CD4-positive, alpha-beta T cell treated with Interleukin-15 for 4 hours (primary cell): ENCODE measurements around the gene GABRG3.

Source experiments
- DNase-seq: peaks from one replicate; pipeline ENCODE4 v3.0.0-alpha.2; 2020; ENCODE audit warnings: low spot score

Gene GABRG3

GRCh38 chr15:27249046-27249759 lies 278.2 kb downstream of the GABRG3 start:
- DNase-seq = no peak

GRCh38 chr15:27249760-27250109 lies 278.8 kb downstream of the GABRG3 start:
- DNase-seq = no peak

DNA sequence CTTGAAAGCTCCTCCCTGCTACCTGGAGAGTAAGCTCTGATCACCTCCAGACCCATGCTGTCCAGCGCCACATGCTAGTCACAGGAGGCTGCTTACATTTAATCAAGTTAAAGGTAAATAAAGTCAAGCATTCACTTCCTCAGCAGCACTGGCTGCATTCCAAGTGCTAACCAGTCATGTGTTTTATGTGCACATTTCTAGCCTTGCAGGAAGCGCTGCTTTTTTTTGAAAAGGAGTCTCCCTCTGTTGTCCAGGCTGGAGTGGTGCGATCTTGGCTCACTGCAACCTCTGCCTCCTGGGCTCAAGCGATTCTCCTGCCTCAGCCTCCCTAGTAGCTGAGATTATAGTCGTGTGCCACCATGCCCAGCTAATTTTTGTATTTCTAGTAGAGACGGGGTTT lies 279.2 kb downstream of the GABRG3 start:
- DNase-seq = no peak

- DNase-seq = no peak
These were observed 283.1 kb downstream of the GABRG3 start for GRCh38 chr15:27254055-27254454.

DNA sequence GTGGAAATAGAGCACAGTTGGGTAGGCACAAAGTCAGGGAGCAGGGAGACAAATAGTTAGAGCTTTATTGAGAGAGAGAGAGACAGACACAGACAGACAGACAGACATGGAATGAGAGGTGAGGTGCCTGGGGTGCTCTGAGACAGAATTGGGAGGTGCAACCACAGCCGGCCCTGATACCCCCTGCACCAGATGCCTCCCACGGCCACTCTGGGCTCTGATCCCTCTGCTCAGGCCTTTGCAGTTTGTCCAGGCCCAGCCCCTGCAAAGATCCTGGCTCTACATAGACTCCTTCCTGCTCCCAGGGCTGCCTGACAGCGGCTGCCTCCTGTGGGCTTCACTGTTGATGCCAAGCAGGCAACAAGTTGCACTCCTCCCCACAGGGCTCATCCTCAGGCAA lies 283.8 kb downstream of the GABRG3 start:
- DNase-seq = no peak

- DNase-seq = no peak
These were observed 285.5 kb downstream of the GABRG3 start for GRCh38 chr15:27256446-27256845.

GRCh38 chr15:27258287-27258686 lies 287.3 kb downstream of the GABRG3 start:
- no peak for DNase-seq

- DNase-seq = no peak
These were observed 289.5 kb downstream of the GABRG3 start for GRCh38 chr15:27260523-27260922.

- no peak for DNase-seq
These were observed 297.9 kb downstream of the GABRG3 start for GRCh38 chr15:27268923-27269322.

GRCh38 chr15:27271258-27271657 lies 300.3 kb downstream of the GABRG3 start:
- no peak for DNase-seq

DNA sequence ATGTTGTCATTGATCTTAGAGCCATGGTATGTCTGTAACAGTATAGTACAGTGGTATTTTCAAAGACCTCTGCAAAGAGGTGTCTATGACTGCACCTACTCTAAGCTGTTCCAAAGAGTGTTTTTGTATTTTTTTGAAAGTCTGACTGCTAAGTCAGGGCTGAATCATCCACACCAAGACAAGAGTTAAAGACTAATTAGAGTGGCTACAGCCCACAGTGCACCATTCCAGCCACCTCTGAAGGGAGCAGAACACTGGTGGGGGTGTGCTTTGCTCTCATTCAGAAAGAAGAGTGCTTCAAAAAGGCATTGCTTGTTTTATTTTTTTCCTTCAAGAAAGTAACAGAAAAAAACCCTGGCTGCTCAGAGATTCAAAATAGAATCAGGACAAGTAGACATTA lies 301.4 kb downstream of the GABRG3 start:
- no peak for DNase-seq

- no peak for DNase-seq
These were observed 302.5 kb downstream of the GABRG3 start for GRCh38 chr15:27273506-27273905.

DNA sequence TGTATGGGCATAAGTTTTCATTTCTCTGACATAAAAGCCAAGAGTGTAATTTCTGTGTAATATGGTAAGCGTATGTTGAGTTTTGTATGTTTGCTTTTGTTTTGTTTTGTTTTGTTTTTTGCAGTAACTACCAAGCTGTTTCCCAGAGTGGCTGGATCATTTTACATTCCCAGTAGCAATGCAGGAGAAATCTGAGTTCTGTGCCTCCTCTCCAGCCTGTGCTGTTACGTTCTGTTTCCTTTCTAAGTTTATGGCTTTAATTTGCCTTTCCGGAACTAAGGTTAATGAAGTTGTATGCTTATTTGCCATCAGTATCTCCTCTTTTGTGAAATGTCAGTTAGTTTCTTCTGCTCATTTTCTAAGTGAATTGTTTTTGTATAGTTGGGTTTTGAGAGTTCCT lies 307.8 kb downstream of the GABRG3 start:
- no peak for DNase-seq

- DNase-seq = no peak
These were observed 321.7 kb downstream of the GABRG3 start for GRCh38 chr15:27292641-27293040.

DNA sequence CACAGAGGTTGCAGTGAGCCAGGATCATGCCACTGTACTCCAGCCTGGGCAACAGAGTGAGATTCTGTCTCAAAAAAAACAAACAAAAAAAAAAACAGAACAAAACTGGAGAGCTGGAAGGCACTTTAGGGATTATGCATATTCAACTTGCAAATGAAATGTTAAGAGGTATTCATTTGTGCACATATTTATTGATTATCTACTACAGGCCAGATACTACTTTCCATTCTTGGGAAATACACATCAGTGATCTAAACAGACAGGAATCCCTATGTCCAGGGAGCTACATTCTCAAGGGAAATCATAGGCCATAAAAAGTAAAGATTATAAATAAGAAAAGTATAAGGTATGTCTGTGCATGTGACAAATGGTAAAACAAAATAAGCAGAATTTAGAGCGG lies 322.6 kb downstream of the GABRG3 start:
- no peak for DNase-seq

GRCh38 chr15:27317736-27318135 lies 346.8 kb downstream of the GABRG3 start:
- no peak for DNase-seq

DNA sequence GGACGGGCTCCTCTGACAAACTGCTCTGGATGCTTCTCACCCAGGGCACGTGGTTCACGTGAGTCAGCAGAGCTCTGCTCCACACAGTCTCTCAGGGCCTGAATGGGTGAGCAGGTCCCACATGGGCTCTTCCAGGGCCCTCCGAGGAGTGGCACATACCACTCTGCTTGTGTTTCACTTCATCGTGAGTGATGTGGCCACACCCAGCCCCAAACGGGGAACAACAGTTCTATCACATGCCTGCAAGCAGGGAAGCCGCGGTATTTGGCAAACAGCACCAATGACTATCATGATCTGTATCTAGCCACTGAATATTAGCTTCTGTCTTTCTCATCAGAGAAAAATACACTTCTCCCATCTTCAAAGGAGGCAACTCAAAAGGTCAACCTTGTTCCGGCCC lies 352.8 kb downstream of the GABRG3 start:
- DNase-seq = no peak

GRCh38 chr15:27324886-27325615 lies 354.1 kb downstream of the GABRG3 start:
- no peak for DNase-seq

DNA sequence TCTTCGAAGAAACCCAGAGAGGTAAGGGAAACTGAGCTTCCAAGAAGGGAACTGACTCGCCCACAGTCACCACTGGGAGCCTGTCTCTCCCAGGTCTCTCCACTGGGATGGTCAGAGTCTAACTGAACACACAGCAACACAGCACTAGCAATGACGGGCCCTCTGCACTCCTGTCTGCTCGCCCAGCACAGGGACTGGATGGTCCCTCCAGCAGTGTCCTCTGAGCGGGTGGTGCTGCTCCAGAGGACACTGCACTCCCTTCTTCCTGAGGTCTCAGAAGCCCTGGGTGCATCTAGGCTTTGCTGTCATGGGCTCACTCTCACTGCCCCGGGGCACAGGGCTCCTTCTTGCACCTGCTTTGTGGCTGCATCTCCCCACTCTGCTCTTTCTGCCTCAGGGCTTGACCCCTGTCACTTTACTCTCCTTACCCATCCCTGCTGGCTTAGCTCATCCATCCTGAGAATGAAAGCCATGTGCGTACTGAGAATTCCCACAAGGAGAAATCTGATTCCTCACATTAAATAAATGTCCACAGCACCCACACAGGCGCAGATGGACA lies 356.6 kb downstream of the GABRG3 start:
- no peak for DNase-seq

DNA sequence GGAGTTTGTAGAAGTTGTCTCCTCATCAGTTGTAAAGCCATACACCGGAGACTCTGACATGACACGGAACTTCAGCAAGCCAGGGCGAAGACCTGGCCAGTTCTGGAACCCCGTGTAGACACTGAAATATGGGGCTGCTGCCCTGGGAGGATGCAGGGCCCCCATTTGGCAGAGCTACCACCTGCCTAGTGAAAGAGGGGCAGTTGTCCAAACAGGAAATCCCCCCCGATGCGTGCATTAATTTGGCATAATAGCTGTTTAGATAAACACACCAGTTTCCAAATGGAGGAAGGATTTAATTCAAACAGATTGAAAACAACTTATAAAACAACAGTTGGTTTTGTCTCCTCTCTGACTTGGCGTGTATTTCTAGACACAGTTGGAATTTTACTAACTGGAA lies 357.2 kb downstream of the GABRG3 start:
- no peak for DNase-seq

- DNase-seq = no peak
These were observed 357.6 kb downstream of the GABRG3 start for GRCh38 chr15:27328608-27329007.

- no peak for DNase-seq
These were observed 359.3 kb downstream of the GABRG3 start for GRCh38 chr15:27330326-27330725.

DNA sequence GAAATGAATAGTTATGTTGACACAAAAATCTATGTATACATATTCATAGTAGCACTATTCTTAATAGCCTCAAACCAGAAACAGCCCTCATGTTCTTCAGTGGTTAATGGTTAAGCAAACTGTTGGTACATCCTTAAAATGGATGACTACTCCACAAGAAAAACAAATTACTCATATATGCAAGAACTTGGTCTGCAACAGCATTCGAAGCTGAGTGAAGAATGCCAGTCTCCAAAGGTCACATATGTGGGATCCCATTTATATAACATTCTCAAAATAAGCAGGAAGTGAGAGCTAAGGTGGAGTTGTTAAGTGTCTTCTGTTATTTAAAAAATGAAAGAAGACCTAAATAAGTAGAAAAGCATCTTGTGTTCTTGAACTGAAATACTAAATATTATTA lies 365.7 kb downstream of the GABRG3 start:
- DNase-seq = no peak

- no peak for DNase-seq
These were observed 368.2 kb downstream of the GABRG3 start for GRCh38 chr15:27339138-27339537.
